Measurements from ENCODE around the gene TMEM156. TPM values are rescaled to one million over a fixed set of nuclear protein-coding genes. Genes with fewer than 3 reads are reported as not detected.

The TMEM156 gene
- total RNA-seq, 4 donors from 2014 or later: 0.33 TPM; not detected in 3

DNA sequence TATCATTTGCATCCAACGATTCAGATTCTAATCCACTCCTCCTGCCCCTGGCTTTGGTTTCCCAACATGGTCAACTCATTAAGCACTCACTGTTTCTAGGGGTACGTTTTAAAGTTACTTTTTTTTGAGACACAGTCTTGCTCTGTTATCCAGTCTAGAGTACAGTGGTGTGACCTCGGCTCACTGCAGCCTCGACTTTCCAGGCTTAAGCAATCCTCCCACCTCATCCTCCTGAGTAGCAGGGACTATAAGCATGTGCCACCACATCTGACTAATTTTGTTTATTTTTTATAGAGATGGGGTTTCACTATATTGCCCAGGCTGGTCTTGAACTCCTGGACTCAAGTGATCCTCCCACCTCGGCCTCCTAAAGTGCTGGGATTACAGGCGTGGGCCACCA is 48.9 kb downstream of the TMEM156 start:
- intact Hi-C loops (cut with DNase I): no loop called here
- WGBS, 2 donors: 82 to 84% methylated on average over 6 of the region's 6 CpGs
- DNase-seq: no peak
- H3K4me1 ChIP-seq: peaks cover 0 to 5% of the 10 kb centered on the region in 2 donors
- no peaks in the 10 kb centered on the region for H3K27me3 ChIP-seq
- no peak overlapping the region for H3K4me3 ChIP-seq (replicated peaks in 1 of 3)
- H3K27ac ChIP-seq: no peak overlapping the region
- no peaks in the 10 kb centered on the region for H3K9me3 ChIP-seq
- TF ChIP-seq, protein P1, sequence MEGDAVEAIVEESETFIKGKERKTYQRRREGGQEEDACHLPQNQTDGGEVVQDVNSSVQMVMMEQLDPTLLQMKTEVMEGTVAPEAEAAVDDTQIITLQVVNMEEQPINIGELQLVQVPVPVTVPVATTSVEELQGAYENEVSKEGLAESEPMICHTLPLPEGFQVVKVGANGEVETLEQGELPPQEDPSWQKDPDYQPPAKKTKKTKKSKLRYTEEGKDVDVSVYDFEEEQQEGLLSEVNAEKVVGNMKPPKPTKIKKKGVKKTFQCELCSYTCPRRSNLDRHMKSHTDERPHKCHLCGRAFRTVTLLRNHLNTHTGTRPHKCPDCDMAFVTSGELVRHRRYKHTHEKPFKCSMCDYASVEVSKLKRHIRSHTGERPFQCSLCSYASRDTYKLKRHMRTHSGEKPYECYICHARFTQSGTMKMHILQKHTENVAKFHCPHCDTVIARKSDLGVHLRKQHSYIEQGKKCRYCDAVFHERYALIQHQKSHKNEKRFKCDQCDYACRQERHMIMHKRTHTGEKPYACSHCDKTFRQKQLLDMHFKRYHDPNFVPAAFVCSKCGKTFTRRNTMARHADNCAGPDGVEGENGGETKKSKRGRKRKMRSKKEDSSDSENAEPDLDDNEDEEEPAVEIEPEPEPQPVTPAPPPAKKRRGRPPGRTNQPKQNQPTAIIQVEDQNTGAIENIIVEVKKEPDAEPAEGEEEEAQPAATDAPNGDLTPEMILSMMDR (IDR thresholded peaks at IDR 0.05): no peak
- no peak for TF ChIP-seq POLR2A (IDR thresholded peaks at IDR 0.05)
- H3K36me3 ChIP-seq: no peaks in the 10 kb centered on the region

DNA sequence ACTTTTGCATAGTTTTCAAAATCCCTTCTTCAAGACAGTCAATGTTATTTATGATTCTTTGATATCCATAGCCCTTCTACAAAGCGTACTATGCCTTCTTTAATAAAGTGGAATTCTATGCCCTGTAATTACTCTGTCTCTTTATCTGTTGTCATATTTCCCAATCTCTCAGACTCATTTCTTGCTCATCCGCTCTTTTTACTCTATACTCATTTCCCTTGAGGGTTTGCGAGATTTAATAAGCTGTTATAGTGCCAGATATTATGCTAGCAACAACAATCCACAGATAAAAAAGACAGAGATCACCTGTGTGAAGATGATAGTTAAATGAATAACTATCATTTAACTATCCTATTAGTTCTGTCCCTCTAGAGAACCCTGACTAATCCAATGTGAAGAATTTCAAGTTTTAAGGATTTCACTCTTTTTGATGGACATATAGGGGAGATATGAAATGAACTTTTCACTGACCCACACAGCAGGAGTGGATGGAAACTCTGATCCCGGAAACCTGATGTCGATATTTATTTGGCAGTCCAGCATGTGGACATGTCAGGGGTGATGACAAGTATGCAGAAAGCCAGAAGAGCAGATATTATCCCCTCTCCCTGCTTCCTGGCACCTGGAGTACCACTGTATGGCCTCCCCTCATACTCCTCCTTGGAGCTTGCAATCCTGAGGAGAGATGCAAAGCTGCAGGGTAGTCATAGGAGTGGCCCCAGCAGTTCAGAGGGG is 49.7 kb downstream of the TMEM156 start:
- intact Hi-C loops (cut with DNase I): no loop called here
- Histone ChIP-seq H3K27me3 (no peaks in the 10 kb centered on the region), H3K4me3 (replicated peaks in 1 of 3) (no peak overlapping the region), H3K36me3 (no peaks in the 10 kb centered on the region), H3K27ac (no peak overlapping the region), H3K4me1 (peaks cover 0 to 5% of the 10 kb centered on the region in 2 donors), H3K9me3 (no peaks in the 10 kb centered on the region)
- no peak for DNase-seq
- WGBS, 2 donors: 91 to 94% methylated on average over 5 of the region's 5 CpGs
- TF ChIP-seq POLR2A (IDR thresholded peaks at IDR 0.05): no peak
- TF ChIP-seq, protein P1 (IDR thresholded peaks at IDR 0.05): no peak

DNA sequence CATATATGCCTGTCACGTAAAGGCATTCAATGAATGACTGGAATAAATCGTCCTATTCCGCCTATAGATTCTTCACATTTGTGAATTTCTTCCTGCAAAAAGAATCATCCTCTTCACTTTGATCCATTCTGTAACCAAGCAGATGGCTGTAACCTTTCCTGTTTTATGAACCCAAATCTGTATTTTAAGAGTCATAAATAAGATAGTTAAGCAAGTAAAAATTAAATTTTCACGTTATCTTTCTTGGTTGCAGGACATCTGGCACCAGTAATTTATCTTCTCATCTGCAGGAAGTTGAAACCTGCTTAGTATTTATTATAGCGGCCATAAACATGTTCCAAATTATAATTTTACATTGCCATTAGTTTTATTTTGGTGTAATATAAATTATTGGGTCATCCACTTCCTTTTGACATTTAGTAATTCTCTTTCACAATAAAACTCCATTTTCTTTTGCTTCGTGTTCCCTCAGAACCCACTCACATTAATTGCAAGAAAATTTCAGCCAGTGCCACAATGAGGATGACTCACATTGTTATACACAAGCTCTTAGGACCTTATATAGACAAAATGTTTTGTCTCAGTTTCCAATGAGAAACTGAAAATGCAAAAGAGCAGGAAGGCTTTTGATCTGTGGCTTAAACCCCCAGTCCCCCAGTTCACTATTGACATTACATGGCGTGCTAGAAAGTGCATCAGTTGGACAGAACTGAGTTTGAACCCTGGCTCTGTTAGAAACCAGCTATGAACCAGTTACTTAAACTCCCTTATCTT is 51.1 kb downstream of the TMEM156 start:
- Histone ChIP-seq H3K27ac (no peak overlapping the region), H3K36me3 (no peaks in the 10 kb centered on the region), H3K27me3 (no peaks in the 10 kb centered on the region), H3K9me3 (no peaks in the 10 kb centered on the region), H3K4me3 (replicated peaks in 1 of 3) (no peak overlapping the region), H3K4me1 (peaks cover 0 to 5% of the 10 kb centered on the region in 2 donors)
- no peak for DNase-seq
- WGBS, 2 donors: 77 to 85% methylated on average over 7 of the region's 7 CpGs
- TF ChIP-seq, protein P1 (IDR thresholded peaks at IDR 0.05): no peak
- no peak for TF ChIP-seq POLR2A (IDR thresholded peaks at IDR 0.05)
- intact Hi-C loops (cut with DNase I): no loop called here

- Histone ChIP-seq H3K4me1 (no peaks in the 10 kb centered on the region), H3K27ac (no peak overlapping the region), H3K27me3 (no peaks in the 10 kb centered on the region), H3K4me3 (replicated peaks in 1 of 3) (no peak overlapping the region), H3K36me3 (no peaks in the 10 kb centered on the region), H3K9me3 (no peaks in the 10 kb centered on the region)
- TF ChIP-seq, protein P1 (IDR thresholded peaks at IDR 0.05): no peak
- no peak for TF ChIP-seq POLR2A (IDR thresholded peaks at IDR 0.05)
- intact Hi-C loops (cut with DNase I): no loop called here
- 87 to 89% methylated on average over 3 of the region's 3 CpGs for WGBS, 2 donors
- DNase-seq: no peak
Measured at GRCh38 chr4:38979511-38980230, 52.5 kb downstream of the TMEM156 start.
